Airway epithelial cell (primary cell): ENCODE results near the gene GADD45G. TPM values are rescaled to one million over a fixed set of nuclear protein-coding genes. Genes with fewer than 3 reads are reported as not detected.

ENCODE experiments used
- total RNA-seq: library from RNA; depleted of rRNA; stranded (reverse); fragments of >200 nt; gene quantifications from 2 replicates; pipeline ENCODE4 v1.2.3, GENCODE V29; 2015

GADD45G gene, protein sequence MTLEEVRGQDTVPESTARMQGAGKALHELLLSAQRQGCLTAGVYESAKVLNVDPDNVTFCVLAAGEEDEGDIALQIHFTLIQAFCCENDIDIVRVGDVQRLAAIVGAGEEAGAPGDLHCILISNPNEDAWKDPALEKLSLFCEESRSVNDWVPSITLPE
- total RNA-seq: 0.28 TPM in 1 of 2 replicates, not detected in the other

GRCh38 chr9:89604729-89605464 lies at the start of gene GADD45G:
Gene GADD45G (plus strand): TSS chr9:89605012. CDS start chr9:89605122, 110 bp downstream.

Other genes with a start within 250 kb of the GADD45G start
- gene SEMA4D, start 106.9 kb upstream of the GADD45G start, total RNA-seq: 3.4 and 5.2 TPM in 2 replicates